ENCODE results near the gene PICK1.
"Not testable (repeated sequence)": the region's sequence is repeated elsewhere in the genome, so short reads cannot be mapped to it uniquely, and the experiment has no call there.

PICK1 gene

GRCh38 chr22:38029901-38030300 is 27.3 kb upstream of the PICK1 start:
- DNase-seq (ENCODE audit: low read depth) = no peak

GRCh38 chr22:38030311-38031133 is 26.7 kb upstream of the PICK1 start:
- no peak overlapping the region for H3K4me3 ChIP-seq (ENCODE audit: low read depth, low read length)
- no peak for DNase-seq (ENCODE audit: low read depth)

More at GRCh38 chr22:38029901-38030300, 27.3 kb upstream of the PICK1 start:
- H3K4me3 ChIP-seq (ENCODE audit: low read depth, low read length) = no peak overlapping the region

- no peak overlapping the region for H3K4me3 ChIP-seq (ENCODE audit: low read depth, low read length)
- DNase-seq (ENCODE audit: low read depth) = no peak
These were observed 25.7 kb upstream of the PICK1 start for GRCh38 chr22:38031491-38031890.

DNA sequence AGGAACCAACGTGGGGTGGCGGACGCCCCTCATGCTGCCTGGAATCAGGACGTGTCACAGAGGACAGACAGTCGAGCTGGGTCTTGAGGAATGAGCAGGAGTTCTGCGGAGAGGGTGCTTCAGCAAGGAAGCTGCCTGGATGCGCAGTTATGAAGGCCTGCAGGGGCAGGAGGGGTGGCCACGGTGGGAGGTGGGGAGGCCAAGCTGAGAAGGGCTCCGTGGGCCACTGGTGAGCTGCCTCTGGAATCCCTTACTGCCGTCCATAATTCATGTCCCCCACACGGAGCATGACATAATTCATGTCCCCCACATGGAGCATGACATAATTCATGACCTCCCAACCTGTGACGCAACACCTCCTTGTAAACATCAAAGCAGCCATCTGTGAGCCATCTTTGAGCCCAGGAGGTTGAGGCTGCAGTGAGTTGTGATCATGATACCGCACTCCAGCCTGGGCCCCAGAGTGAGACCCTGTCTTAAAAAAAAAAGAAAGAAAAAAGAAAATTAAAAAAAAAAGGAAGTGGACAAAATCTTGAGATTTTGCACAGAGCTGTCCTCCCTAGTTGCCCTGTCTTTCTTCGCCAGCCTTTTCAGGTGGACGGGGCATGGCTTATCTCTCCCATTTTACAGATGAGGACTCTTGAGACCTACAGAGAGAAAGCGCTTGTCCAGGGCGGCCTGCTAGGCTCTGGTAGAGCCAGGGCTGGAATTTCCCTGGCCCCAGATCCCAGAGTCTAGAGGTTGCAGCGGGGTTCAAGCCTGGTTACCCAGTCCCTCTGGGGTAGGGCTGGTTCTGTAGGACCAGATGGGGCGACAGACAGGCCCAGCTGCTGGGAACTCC is 24.3 kb upstream of the PICK1 start:
- H3K4me3 ChIP-seq (ENCODE audit: low read depth, low read length) = no peak overlapping the region
- DNase-seq (ENCODE audit: low read depth) = peak; percentile 84

DNA sequence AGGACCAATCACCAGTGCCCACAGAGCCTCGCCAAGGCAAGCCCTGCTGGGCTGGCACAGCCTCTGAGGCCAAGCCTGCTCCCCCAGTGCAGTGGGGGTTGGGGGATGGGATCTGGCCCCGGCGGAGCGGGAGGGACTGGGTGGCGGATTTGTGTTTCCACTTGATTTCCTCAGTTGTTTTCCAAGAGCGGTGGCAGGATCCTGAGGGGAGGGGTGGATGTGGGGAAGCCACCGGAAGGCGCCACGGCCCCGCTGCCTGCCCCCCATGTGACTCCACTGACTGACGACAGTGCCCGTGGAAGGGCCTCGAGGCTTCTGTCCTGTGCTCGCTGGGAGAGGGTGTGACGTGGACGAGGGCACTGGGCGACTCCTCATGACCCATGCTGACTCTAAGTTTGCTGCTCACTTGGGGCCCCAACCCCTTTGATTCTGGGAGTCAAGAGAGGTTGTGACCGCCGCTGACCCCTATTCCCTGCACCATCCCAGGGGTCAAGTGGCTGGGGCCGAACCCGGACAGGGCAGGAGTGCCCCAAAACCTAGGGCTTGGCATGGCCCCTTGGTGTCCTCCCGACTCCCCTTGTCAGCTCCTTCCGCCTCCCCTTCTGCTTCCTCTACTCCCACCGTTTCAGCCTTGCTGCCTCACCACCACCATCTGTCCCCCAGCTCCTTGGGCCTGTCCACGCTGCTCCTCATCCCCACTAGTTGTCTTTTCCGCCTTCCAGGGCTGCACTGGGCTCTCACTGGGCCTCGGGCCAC is 23.5 kb upstream of the PICK1 start:
- no peak overlapping the region for H3K4me3 ChIP-seq (ENCODE audit: low read depth, low read length)
- DNase-seq (ENCODE audit: low read depth) = no peak

DNA sequence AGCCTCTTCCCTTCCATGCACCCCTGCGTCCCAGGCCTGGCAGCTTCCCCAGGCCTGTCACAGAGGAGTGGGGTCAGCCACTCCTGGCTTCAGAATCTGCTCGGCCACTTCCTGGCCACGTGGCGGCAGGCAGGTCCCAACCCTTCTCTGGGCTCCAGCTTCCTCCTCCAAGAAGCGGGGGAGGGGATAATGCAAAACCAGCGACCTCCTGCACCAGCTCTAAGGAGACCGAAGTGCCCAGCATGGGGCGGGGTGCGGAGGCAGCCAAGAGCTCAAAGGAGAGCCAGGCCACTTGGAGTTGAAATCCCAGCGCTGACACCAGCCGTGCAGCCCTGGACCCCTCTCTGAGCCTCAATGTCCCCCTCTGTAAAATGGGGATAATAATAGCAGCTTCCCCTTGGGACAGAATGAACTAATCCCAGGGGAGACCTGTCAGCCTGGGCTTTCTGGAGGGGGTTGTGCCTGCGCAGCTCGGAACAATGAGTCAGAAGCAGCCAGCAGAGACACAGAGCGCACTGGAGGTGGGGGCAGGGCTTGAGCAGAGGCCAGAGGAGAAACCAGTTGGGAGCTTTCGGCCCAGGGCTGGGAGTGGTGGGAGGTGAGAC is 22.8 kb upstream of the PICK1 start:
- no peak overlapping the region for H3K4me3 ChIP-seq (ENCODE audit: low read depth, low read length)
- DNase-seq (ENCODE audit: low read depth) = peak; percentile 65

DNA sequence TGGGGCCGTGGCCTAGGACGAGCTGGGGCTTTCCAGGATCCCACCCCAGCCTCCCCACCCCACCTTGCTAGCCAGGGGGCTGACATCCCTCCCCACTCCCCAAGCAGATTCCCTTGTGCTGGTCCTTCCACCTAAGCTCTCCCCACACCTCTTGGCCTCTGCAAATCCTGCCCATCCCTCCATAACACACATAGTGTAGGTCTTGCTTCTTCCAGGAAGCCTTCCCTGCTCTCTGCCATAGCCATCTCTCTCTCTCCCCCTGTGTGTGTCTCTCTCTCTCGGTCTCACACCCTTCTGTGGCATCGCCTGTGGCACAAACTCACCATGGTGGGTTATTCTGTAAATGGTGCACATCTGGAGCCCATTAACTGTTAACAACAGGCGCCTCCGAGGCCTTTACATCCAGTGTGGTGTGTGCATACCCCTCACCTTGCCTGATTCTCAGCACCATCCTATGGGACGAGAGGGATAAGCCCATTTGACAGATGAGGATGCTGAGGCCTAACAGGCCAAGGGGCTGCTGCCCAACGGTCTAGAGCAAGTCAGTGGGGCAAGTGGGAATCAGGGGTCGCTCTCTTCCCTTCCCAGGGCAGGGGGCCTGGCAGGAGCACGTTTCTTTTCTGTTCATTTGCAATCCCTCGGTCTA is 22.2 kb upstream of the PICK1 start:
- H3K4me3 ChIP-seq (ENCODE audit: low read depth, low read length) = no peak overlapping the region
- no peak for DNase-seq (ENCODE audit: low read depth)

DNA sequence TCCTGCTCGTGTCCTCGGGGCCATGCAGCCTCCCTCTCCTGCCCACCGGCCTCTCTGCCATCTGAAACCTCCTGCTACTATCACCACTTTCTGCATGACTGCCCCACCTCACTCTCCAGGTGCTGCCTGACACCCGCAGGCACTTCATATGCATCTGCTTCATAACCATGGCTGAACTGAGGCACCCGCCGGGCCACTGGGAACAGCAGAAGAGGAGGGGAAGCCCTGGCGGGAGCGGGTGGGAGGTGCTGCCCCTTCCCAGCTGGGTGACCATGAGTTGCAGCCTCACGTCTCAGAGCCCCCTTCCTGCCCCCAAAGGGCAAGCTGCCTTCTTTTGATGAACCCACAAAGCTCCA is 21.7 kb upstream of the PICK1 start:
- H3K4me3 ChIP-seq (ENCODE audit: low read depth, low read length) = no peak overlapping the region
- DNase-seq (ENCODE audit: low read depth) = no peak

DNA sequence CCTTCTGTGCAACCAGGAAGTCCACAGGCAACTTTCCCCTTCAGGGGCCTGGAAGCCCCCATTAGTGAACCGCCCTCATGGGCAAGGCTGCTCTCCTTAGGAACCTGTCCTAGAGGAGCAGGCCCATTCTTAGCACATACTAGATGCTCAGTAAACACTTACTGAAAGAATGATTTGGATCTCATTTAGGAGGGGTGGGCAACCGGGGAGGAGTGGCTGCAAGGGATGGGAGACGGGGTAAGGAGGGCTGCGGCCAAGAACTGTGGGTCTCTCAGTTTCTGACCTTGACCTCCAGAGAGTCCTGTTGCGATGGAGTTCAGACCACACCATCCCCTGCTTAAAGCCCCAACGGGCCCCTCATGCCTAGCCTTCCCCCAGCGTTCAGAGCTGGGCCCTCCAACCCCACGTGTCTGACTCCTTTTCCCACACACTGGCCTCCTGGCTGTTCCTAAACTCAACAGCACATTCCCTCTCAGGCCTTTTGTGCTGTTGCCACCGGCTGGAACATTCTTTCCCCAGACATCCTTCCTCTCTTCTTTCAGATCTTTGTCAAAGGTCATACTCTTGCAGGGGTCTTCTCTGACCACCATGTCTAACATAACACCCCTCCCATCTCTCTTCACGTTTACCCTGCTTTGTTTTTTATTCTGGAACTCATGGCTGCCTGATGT is 20.7 kb upstream of the PICK1 start:
- DNase-seq (ENCODE audit: low read depth) = no peak
- no peak overlapping the region for H3K4me3 ChIP-seq (ENCODE audit: low read depth, low read length)

DNA sequence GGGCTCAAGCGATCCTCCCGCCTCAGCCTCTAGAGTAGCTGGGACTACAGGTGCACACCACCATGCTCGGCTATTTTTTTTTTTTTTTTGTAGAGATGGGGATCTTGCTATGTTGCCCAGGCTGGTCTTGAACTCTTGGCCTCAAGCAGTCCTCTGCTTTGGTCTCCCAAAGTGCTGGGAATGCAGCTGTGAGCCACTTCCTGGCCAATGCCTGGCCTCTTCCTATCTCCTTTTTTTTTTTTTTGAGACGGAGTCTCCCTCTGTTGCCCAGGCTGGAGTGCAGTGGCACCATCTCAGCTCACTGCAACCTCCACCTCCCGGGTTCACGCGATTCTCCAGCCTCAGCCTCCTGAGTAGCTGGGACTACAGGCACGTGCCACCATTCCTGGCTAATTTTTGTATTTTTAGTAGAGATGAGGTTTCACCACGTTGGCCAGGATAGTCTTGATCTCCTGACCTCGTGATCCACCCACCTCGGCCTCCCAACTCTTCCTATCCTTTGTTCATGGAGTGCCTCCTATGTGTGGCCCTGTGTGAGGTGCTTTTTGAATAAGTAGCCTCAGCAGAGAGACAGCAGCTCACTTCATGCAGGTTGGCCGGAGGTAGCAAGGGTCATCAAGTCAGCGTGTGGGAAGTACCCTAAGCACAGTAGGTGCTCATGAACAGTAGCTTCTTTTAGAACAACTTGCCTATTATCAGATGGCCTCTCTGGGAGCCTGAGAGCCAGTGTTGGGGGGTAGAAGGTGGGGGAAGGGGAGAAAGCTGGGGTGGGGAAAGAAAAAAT is 19.6 kb upstream of the PICK1 start:
- H3K4me3 ChIP-seq (ENCODE audit: low read depth, low read length); DNase-seq (ENCODE audit: low read depth): not testable (repeated sequence)

GRCh38 chr22:38038426-38038825 is 18.8 kb upstream of the PICK1 start:
- DNase-seq (ENCODE audit: low read depth) = no peak
- H3K4me3 ChIP-seq (ENCODE audit: low read depth, low read length) = no peak overlapping the region

GRCh38 chr22:38038890-38039812 is 18.1 kb upstream of the PICK1 start:
- no peak overlapping the region for H3K4me3 ChIP-seq (ENCODE audit: low read depth, low read length)
- DNase-seq (ENCODE audit: low read depth) = no peak

- H3K4me3 ChIP-seq (ENCODE audit: low read depth, low read length) = no peak overlapping the region
- no peak for DNase-seq (ENCODE audit: low read depth)
These were observed 16.0 kb upstream of the PICK1 start for GRCh38 chr22:38040953-38041759.

DNA sequence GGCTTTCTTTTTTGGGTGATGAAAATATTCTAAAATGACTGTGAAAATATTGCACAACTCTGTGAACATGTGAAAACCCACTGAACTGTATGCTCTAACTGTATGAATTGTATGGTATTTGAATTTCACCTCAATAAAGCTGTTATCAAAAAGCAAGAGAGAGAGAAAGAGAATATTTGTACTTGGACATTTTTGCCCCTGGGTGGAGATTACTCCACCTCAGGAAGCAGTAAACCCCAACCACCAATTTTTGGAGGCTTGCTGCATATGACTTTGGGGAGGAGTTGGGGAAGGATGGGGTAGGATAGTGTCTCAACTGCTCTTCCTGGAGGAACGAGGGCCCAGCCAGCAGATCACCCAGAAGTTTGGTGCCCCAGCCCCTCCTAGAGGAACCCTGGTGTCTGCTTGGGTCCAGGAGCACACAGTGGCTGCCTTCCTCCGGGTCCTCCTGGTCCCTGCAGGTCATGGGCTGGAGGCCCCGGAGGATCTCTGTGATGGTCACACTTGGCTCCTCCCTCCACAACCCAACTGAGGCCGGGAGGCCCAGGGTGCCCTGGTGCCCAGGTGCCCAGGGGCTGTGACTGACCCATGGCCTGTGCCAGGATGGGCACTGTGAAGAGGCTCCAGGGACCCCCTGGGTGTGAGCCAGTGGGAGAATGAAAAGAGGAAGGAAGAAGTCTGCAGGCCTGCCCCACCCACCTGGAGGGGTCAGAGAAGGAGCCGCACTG is 15.3 kb upstream of the PICK1 start:
- H3K4me3 ChIP-seq (ENCODE audit: low read depth, low read length) = no peak overlapping the region
- no peak for DNase-seq (ENCODE audit: low read depth)

DNA sequence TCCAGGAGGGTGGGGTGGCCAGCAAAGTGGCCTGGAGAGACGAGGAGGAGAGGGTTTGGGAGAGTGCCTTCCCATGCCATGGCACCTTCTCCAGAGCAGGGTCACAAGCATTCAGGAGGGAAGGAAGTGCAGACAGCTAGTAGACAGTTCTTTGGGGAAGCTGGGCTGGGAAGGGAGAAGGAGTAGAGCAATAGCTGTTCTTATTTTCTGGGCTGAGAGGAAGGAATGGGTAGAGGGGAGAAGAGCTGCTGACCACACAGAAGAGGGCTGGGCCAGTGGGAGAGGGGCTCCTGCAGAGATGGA is 14.8 kb upstream of the PICK1 start:
- no peak overlapping the region for H3K4me3 ChIP-seq (ENCODE audit: low read depth, low read length)
- no peak for DNase-seq (ENCODE audit: low read depth)

All from skeletal muscle cell (primary cell).